ENCODE measurements around the gene PSPC1.

Gene PSPC1

DNA sequence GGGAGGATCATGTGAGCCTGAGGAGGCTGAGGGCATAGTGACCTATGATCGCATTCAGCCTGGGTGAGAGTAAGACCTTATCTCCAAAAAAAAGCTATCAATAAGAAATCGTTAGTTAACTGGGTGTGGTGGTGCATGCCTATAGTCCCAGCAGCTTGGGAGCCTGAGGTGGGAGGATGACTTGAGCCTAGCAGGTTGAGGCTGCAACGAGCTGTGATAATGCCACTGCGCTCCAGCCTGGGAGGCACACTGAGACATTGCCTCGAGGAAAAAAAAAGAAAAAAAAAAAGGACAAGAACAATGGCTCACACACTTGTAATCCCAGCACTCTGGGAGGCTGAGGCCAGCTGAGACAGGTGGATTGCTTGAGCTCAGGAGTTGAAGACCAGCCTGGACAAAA, 16.2 kb downstream of the PSPC1 start:
- TF ChIP-seq CTCF (IDR thresholded peaks at IDR 0.05; ENCODE audit: insufficient read depth, low read length, missing control alignments), result no peak
- POLR2A ChIA-PET, result no interaction called here
- no peak for DNase-seq (ENCODE audit: low read depth, low spot score)
- CTCF ChIA-PET, result interaction anchor here (1.9 kb wide), 1 partner anchor 14 kb away, joined by 4 read pairs; no protein-coding TSS in a partner anchor
- H3K4me3 ChIP-seq (ENCODE audit: low read depth, low read length), result no peak overlapping the region

DNA sequence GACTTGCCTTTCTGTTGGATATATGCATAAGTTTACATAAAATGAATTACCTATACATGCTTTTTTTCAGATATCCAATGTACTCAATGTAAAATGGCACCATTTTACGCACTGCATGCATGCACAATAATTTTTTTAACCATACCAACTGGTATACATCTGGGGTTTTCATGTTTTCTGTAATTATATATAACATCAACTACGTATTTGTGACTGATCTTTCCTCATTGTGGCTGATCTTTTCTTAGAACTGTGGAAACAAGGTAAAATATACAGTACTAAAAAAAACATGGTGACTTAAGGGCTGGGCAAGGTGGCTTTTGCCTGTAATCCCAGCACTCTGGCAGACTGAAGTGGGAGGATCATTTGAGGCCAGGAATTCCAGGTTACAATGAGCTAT, 18.5 kb downstream of the PSPC1 start:
- ChIA-PET POLR2A (no interaction called here), CTCF (interaction anchor here (1.1 kb wide), 1 partner anchor 10 kb away, joined by 4 read pairs; no protein-coding TSS in a partner anchor)
- TF ChIP-seq CTCF (IDR thresholded peaks at IDR 0.05; ENCODE audit: insufficient read depth, low read length, missing control alignments), result no peak
- no peak for DNase-seq (ENCODE audit: low read depth, low spot score)
- H3K4me3 ChIP-seq (ENCODE audit: low read depth, low read length), result no peak overlapping the region

DNA sequence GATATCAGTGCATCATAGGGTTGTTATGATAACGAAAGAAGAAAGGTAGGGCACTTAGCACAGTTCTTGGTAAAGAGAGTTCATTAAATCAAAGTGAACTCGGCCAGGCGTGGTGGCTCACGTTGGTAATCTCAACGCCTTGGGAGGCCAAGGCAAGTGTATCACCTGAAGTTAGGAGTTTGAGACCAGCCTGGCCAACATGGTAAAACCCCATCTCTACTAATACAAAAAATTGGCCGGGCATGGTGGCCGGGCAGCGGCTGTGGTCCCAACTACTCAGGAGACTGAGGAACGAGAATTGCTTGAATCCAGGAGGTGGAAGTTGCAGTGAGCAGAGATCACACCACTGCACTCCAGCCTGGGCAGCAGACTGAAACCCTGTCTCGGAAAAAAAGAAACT, 19.1 kb downstream of the PSPC1 start:
- no peak for DNase-seq (ENCODE audit: low read depth, low spot score)
- ChIA-PET POLR2A (no interaction called here), CTCF (no interaction called here)
- no peak for TF ChIP-seq CTCF (IDR thresholded peaks at IDR 0.05; ENCODE audit: insufficient read depth, low read length, missing control alignments)
- no peak overlapping the region for H3K4me3 ChIP-seq (ENCODE audit: low read depth, low read length)

GRCh38 chr13:19759669-19760068, 23.1 kb downstream of the PSPC1 start:
- H3K4me3 ChIP-seq (ENCODE audit: low read depth, low read length), result no peak overlapping the region
- ChIA-PET CTCF (no interaction called here), POLR2A (no interaction called here)
- TF ChIP-seq CTCF (IDR thresholded peaks at IDR 0.05; ENCODE audit: insufficient read depth, low read length, missing control alignments), result no peak
- DNase-seq (ENCODE audit: low read depth, low spot score), result no peak

GRCh38 chr13:19742643-19743042, 40.1 kb downstream of the PSPC1 start:
- DNase-seq (ENCODE audit: low read depth, low spot score), result no peak
- H3K4me3 ChIP-seq (ENCODE audit: low read depth, low read length), result no peak overlapping the region
- CTCF ChIA-PET, result no interaction called here
- TF ChIP-seq CTCF (IDR thresholded peaks at IDR 0.05; ENCODE audit: insufficient read depth, low read length, missing control alignments), result no peak
- POLR2A ChIA-PET, result no interaction called here

- POLR2A ChIA-PET, result no interaction called here
- CTCF ChIA-PET, result no interaction called here
- no peak overlapping the region for H3K4me3 ChIP-seq (ENCODE audit: low read depth, low read length)
- no peak for TF ChIP-seq CTCF (IDR thresholded peaks at IDR 0.05; ENCODE audit: insufficient read depth, low read length, missing control alignments)
- DNase-seq (ENCODE audit: low read depth, low spot score), result no peak
Observed at GRCh38 chr13:19737844-19738557, 44.7 kb downstream of the PSPC1 start.
